Upper lobe of left lung (tissue), 4 donors: Measurements from ENCODE around the gene GMFB.

Experiments used
- CTCF ChIP-seq, 6 experiments: fragments of 450-650 bp in 4 of 6; fragments of 200-600 bp in 2 of 6; sonication (generic) in 2 of 6; IDR thresholded peaks; one replicate each; pipeline ENCODE4 v1.5.1; 2016 to 2019; ENCODE audit warnings: antibody characterized with exemption in 6 of 6
- EP300 ChIP-seq, 4 donors: sonication (generic); formaldehyde crosslinking; IDR thresholded peaks; one replicate each; pipeline ENCODE4 v1.5.1; 2017; ENCODE audit warnings: antibody characterized with exemption in 4 of 4, control low read depth in 2 of 4
- POLR2A ChIP-seq, 4 donors: fragments of 450-650 bp; IDR thresholded peaks; one replicate each; pipeline ENCODE4 v1.5.1; 2016 to 2017; ENCODE audit warnings: antibody characterized with exemption in 4 of 4, mild to moderate bottlenecking in 2 of 4

- TF ChIP-seq CTCF (IDR thresholded peaks at IDR 0.05) (peak; percentile 51 to 91 (median 86)), EP300 (IDR thresholded peaks at IDR 0.05) (peak in 1 of 4 donors; percentile 82), POLR2A (IDR thresholded peaks at IDR 0.05) (peak in 3 of 4 donors; percentile 62 to 81 (median 67))
Observed at GRCh38 chr14:54509546-54510501, 21.0 kb upstream of the GMFB start, which contains the start of gene CGRRF1.
